Activated T-helper 2 cell treated with anti-CD3 and anti-CD28 coated beads, Interferon-gamma antibody, Interleukin-2, Interleukin-4, amounts not matched to agents 10 μg/mL and 5 μg/mL and 100 μg/mL, durations not matched to agents 14 hours and 24 hours and 36 hours (primary cell): ENCODE measurements around the gene BHLHA15. TPM values are rescaled to one million over a fixed set of nuclear protein-coding genes. Genes with fewer than 3 reads are reported as not detected.

Experiments used
- DNase-seq: peaks from one replicate; pipeline ENCODE4 v3.0.0; 2021; ENCODE audit warnings: low spot score
- H3K27ac Mint-ChIP-seq: one replicate; pipeline ENCODE4 v1.8.0; 2021; ENCODE audit warnings: mixed read lengths
- H3K27me3 Mint-ChIP-seq: one replicate; pipeline ENCODE4 v1.8.0; 2021; ENCODE audit warnings: low read depth, mixed read lengths
- H3K36me3 Mint-ChIP-seq: one replicate; pipeline ENCODE4 v1.8.0; 2021; ENCODE audit warnings: low read depth, mixed read lengths
- H3K4me1 Mint-ChIP-seq: one replicate; pipeline ENCODE4 v1.8.0; 2021; ENCODE audit warnings: low read depth, mixed read lengths
- H3K4me3 Mint-ChIP-seq: one replicate; pipeline ENCODE4 v1.8.0; 2021; ENCODE audit warnings: low read depth, mild to moderate bottlenecking, moderate library complexity, mixed read lengths
- H3K9me3 Mint-ChIP-seq: one replicate; pipeline ENCODE4 v1.8.0; 2021; ENCODE audit warnings: mixed read lengths
- intact Hi-C: fragments of 100-400 bp; cut with micrococcal nuclease; formaldehyde crosslinking; loops from one replicate; pipeline ENCODE4 v1.15.1; 2023
- total RNA-seq: library from RNA; stranded (reverse); gene quantifications from 2 replicates; pipeline ENCODE4 v1.2.3, GENCODE V29; 2022

BHLHA15 gene
- total RNA-seq, 1 donor from 2014 or later: 0.80 TPM

DNA sequence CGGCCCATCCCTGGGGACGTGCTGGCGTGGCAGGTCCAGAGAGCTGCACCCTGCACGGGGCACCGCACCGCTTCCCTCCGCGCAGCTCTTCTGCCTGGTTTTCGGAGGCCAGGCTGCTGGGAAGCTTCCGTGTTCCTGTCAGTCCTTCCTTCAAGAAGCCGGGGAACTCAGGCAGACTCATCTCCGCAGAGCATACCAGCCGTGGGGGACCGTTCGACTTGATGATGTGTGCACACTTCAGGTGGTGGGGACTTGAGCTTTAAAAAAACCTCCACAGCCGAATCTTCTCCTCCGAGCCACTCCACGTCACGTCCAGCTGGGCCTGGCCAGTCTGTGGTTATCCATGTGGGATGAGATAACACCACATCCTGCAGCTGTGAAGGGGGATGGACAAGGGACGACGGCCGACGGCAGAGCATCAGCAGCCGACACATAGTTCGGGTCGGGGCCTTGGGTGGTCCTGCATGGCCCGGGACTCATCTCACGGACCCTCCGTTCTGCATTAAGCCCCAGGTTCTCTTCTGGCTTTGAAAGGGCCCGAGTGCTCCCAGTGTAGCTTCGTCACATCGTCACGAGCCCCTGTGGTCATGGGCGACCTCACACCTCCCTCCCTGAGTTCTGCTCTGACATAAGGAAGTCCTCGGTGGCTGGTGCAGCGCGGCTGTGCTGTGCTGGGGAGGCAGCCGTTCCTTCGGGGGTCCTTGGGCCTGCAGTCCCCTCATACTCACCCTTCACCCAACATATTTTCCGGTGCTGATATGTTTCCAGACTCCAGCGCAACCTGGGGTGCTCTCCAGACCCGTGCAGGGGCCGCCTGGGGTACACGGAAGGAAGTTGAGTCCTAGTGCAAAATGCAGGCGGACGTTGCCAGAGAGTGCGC is 4.5 kb upstream of the BHLHA15 start:
- peaks cover 27% of the 10 kb centered on the region for H3K36me3 Mint-ChIP-seq
- no peak overlapping the region for H3K27ac Mint-ChIP-seq
- DNase-seq: no peak
- intact Hi-C loops: no loop called here
- H3K9me3 Mint-ChIP-seq: no peaks in the 10 kb centered on the region
- H3K27me3 Mint-ChIP-seq: no peaks in the 10 kb centered on the region
- peaks cover 17% of the 10 kb centered on the region for H3K4me1 Mint-ChIP-seq
- no peak overlapping the region for H3K4me3 Mint-ChIP-seq

DNA sequence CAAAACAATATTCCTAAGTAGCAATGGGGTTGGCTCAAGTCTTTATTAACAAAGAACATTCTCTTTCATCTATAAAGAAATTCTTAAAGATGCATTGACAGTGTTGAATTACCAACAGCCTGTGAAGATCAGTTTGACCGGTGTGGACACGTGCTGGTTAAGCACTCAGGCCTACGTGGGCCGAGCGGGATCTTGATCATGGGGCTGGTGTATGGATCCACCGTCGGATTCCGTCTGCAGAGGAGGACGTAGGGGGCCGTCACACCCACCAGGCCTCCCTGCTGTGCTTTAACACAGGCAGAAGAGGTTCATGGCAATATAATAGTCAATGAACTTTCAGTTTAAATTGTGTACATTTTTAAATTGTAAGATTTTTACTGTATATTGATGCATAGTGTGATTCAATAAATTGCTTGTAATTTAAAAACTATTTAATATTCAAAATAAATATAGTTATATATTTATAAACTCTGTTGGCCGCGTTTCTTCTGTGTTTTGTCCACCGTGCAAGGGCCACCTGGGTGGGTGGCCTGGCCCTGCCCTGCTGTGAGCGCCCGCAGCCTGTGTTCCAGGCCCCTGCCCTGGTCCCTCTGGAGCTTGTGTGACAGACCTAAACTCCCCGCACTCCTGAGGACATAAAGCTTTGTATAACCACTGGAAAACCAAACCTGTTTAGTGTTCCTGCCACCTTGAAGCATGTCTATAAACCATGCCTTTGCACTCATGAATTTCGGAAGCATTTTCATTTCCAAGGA is 1.9 kb upstream of the BHLHA15 start:
- Mint-ChIP-seq H3K4me1 (no peaks in the 10 kb centered on the region), H3K27ac (no peak overlapping the region), H3K9me3 (no peaks in the 10 kb centered on the region), H3K4me3 (peak overlapping the region; percentile 26), H3K36me3 (peaks cover 15% of the 10 kb centered on the region), H3K27me3 (no peaks in the 10 kb centered on the region)
- intact Hi-C loops: no loop called here
- DNase-seq: no peak

DNA sequence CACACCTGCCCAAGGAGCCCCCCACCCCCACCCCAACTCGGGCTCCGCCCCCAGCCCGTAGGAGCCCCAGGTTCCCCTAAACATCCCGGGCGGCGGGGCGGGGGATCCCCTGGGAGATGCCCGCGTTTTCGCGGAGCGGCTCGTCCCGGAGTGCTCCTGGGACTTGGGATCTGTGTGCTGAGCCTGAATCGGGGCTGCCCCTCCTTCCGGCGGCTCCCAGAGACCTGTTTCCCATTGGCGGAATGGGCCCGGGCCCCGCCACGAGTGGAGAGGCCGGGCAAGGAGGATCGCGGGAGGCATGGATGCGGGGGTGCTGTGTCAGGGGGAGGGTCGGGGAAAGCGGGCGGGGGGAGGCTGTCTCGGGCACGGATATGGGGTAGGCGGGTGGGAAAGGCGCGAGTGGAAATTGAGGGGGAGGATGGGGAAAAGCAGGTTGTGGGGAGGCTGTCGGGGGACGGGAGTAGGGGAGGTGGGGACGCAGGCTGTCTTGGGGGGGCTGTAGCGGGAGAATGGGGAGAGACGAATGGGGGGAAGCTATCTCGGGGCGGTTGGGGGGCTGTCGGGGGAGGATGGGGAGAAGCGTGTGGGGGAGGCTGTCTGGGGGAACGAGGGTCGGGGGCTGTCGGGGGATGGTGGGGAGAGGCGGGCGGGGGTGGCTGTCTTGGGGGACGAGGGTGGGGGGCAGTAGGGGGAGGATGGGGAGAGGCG is 572 bp upstream of the BHLHA15 start:
- no peak overlapping the region for H3K4me3 Mint-ChIP-seq
- DNase-seq: no peak
- intact Hi-C loops: no loop called here

DNA sequence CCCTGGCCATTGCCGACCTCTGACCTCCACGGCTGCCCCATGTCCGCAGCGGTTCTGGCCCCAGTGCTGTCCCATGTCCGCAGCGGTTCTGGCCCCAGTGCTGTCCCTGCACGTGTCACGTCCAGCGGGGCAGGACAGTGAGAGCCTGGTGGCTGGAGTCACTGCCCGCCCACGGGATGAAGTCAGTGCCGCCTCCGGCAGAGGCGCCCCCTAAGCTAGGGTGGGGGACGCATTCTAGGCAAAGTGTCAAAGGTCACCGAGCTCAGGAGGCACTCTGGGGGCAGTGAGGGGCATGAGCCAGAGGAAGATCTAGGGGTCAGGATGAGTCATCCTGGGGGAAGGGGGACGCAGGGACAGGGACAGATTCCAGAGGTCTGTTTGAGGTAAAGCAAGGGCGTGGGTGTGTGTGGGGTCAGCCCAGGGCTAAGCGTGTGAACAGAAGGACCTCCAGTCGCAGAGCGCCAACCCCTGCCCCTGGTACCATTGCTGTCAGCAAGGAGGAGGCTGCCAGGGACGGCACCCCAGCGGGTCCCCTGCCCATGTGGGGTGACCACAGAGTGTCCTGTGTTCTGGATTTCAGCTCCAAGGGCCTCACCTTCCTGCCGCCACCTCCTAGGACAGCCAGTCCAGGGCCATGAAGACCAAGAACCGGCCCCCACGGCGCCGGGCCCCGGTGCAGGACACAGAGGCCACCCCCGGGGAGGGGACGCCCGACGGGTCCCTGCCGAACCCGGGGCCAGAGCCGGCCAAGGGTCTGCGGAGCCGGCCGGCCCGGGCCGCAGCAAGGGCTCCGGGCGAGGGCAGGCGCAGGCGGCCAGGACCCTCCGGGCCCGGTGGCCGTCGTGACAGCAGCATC is 665 bp downstream of the BHLHA15 start:
- Mint-ChIP-seq H3K27ac (no peak overlapping the region), H3K4me3 (peak overlapping the region; percentile 33), H3K36me3 (peaks cover 7% of the 10 kb centered on the region), H3K4me1 (no peaks in the 10 kb centered on the region), H3K9me3 (no peaks in the 10 kb centered on the region), H3K27me3 (no peaks in the 10 kb centered on the region)
- intact Hi-C loops: no loop called here
- no peak for DNase-seq

More for the DNA sequence above, 572 bp upstream of the BHLHA15 start:
- Mint-ChIP-seq H3K27me3 (no peaks in the 10 kb centered on the region), H3K9me3 (no peaks in the 10 kb centered on the region), H3K36me3 (peaks cover 10% of the 10 kb centered on the region), H3K27ac (no peak overlapping the region), H3K4me1 (no peaks in the 10 kb centered on the region)

DNA sequence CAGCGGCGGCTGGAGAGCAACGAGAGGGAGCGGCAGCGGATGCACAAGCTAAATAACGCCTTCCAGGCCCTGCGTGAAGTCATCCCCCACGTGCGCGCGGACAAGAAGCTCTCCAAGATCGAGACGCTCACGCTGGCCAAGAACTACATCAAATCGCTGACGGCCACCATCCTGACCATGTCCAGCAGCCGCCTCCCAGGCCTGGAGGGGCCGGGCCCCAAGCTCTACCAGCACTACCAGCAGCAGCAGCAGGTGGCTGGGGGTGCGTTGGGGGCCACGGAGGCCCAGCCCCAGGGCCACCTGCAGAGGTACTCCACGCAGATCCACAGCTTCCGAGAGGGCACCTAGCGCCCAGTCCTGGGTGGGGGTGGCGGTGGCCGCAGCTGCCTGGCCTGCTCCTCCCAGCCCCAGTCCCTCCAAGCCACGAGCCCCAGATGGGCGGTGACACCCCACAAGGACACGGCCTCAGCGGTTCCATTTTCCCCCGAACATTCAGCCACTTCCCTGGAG is 1.3 kb downstream of the BHLHA15 start:
- H3K27me3 Mint-ChIP-seq: no peaks in the 10 kb centered on the region
- DNase-seq: no peak
- peaks cover under 1% of the 10 kb centered on the region for H3K36me3 Mint-ChIP-seq
- H3K9me3 Mint-ChIP-seq: no peaks in the 10 kb centered on the region
- no peak overlapping the region for H3K4me3 Mint-ChIP-seq
- no peak overlapping the region for H3K27ac Mint-ChIP-seq
- intact Hi-C loops: no loop called here
- no peaks in the 10 kb centered on the region for H3K4me1 Mint-ChIP-seq

DNA sequence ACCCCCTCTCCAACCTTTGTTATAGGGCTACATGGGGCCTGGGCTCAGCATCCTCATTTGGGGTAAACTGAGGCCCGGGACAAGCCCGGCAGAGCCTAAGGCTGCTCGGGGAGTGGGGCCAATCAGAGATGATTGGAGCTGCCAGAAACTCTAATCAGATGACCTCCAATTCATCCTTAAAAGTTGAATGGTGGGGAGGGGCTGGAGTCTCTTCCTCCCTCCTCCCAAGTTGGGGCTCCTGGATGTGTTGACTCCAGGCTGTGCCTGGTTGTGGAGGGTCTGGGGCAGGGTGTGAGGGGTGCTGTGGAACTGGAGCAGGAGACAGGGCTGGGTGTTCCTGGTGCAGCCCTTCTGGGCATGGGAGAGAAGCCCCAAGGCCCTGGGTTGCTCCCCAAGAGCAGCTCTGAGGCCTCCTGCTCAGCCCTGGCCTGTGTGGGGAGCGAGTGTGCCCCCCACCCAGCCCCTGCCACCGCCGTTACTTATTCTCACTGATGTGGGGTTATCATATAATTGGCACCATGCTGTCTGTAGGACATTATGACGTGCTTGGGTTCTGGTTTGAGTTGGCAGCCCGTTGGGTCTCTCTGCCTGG is 2.2 kb downstream of the BHLHA15 start:
- no peak for DNase-seq
- Mint-ChIP-seq H3K36me3 (peaks cover 4% of the 10 kb centered on the region), H3K27me3 (no peaks in the 10 kb centered on the region), H3K27ac (no peak overlapping the region), H3K9me3 (no peaks in the 10 kb centered on the region), H3K4me1 (peaks cover 4% of the 10 kb centered on the region), H3K4me3 (no peak overlapping the region)
- intact Hi-C loops: no loop called here

DNA sequence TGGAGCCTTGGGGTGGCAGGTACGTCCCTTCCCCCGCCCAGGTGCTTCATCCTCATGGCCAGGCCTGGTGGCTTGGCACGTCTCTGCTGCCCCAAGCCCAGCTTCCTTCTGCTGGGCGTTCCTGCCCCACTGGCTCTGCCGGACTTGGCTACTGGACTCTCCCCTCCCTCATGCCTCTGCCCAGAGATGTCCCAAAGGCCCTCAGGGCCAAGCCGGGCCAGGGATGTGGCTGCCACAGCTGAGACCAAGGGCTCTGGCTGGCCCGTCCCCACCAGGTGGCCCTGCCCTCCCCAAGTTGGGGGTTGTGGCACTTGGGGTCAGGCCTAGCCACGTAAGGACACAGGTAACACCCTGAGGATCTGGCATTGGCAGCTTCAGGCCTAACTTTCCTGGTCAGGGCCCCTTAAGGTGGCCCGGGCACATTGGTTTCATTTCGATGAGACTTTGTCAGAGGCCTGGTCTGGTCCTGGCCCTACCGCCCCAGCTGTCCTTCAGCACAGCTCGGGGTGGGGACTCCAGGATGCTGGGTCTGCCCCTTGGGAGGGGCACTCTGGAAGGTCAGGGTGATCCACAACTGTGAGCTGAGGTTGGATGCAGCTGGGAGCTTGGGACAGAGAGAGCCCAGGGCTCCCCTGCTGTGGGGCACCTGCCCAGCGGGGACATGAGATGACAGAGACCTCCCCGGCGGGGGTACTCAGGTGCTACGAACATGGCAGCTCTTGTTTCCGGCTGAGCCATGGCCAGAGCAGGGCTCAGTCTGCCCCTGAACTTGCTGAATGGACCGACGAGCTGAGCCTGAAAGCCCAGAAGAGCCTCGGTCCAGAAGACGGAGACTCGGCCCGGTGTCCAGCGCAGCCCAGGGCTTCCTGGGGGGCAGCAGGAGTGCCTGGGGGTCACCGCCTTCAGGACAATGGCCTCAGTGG is 2.9 kb downstream of the BHLHA15 start:
- Mint-ChIP-seq H3K36me3 (peaks cover 9% of the 10 kb centered on the region), H3K4me3 (no peak overlapping the region), H3K9me3 (no peaks in the 10 kb centered on the region), H3K27me3 (no peaks in the 10 kb centered on the region), H3K27ac (no peak overlapping the region), H3K4me1 (peaks cover 10% of the 10 kb centered on the region)
- intact Hi-C loops: no loop called here
- DNase-seq: no peak

DNA sequence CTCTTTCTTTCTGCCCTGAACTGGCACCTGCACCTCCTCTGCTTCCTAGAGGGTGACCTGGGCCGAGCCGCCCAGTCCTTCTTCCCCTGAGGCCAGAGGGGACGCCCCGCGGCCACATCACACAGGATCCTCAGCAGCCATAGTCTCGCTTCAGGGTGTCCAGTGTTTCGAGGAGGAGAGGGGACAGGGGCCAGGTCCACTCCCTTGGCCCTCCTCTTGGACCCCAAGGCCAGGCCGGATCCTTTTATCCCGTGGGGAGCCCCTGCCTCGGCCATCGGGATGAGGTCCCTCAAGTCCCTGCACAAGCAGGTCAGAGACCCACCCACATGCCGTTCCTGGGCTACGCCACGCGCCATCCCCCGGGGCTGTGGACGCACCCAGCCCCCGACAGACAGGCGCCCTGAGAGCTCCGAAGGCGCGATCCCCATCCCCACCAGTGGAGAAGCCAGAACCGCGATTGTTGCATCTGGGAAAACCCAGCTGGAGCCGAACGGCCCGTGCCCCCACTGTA is 3.6 kb downstream of the BHLHA15 start:
- Mint-ChIP-seq H3K27ac (no peak overlapping the region), H3K4me3 (no peak overlapping the region), H3K9me3 (no peaks in the 10 kb centered on the region), H3K27me3 (no peaks in the 10 kb centered on the region), H3K36me3 (peaks cover 14% of the 10 kb centered on the region), H3K4me1 (peaks cover 11% of the 10 kb centered on the region)
- DNase-seq: no peak
- intact Hi-C loops: no loop called here

DNA sequence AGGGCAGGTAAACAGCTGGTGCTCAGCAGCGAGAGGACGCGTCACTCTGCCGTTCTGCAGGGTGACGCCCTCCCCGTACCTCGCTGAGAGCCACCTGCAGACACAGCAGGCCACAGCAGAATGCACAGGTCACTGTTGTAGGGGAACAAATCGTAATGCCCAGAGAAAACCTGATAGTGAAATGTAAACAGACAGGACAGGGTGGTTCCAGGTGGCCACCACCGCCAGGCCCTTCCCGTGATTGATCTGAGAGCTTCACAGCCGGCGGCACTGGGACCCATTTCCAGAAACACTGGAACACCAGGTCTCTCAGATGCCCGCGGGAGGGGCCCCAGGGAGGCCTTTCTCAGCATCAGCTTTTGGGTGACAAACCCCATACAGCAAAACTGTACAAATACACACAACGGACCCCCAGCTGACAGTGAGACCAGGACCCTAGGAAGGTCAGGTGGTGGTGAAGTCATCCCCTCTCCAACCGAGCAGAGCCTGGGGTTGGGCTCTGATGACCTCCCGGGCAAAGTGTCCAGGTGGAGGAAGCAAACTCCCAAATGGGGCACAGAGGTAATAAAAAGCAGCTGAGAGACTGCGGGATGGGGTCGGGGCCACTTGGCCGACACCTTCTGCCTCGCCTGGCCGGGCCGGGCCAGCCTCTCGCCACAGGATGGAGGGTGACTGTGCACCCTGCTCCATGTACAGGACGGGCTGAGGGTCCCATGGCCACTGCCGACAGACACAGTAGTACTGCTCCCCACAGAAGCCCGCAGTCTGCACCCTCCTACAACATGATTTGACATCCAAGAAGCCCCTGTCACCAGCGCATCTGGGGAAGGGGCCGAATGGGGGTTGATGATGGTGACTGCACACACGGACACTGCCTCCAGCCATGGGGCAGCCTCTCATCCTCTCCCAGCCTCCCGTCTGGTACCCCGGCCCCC is 4.6 kb downstream of the BHLHA15 start:
- H3K27ac Mint-ChIP-seq: no peak overlapping the region
- no peak overlapping the region for H3K4me3 Mint-ChIP-seq
- H3K27me3 Mint-ChIP-seq: no peaks in the 10 kb centered on the region
- intact Hi-C loops: no loop called here
- DNase-seq: no peak
- H3K36me3 Mint-ChIP-seq: peaks cover 15% of the 10 kb centered on the region
- H3K9me3 Mint-ChIP-seq: no peaks in the 10 kb centered on the region
- peaks cover 11% of the 10 kb centered on the region for H3K4me1 Mint-ChIP-seq

DNA sequence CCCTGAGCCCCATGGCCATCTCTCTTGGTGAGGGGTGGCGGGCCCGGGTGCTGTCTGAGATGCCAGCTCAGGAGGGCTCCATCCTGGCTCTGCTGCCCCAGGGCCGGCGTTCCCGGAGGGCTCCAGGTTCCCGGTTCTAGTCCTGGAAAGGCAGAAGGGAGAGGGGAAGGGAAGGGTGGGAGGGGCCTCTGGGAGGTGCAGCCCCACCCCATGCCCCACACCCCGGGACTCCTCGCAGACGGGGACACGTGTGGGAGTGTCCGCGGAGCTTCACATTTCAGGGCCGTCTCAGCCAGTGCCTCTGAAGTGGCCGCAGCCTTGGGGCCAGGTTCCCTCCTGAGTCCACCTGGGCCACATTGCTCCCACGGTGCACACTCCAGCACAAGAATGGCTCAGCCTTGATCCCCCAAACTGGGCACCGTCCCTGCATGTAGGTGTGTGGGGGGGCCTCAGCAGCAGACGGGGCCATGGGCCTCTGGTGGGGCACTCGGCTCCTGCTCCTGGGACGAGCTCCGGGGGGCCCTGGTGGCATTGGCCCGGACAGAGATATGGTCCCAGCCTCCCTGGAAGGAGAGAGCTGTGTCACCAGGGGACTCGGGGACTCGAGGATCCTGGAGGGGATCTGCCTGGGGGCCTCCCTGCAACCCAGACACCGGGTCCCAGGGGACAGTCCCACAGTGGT is 5.8 kb downstream of the BHLHA15 start:
- Mint-ChIP-seq H3K36me3 (peaks cover 19% of the 10 kb centered on the region), H3K4me3 (no peak overlapping the region), H3K4me1 (peaks cover 11% of the 10 kb centered on the region), H3K27ac (no peak overlapping the region), H3K27me3 (no peaks in the 10 kb centered on the region), H3K9me3 (no peaks in the 10 kb centered on the region)
- intact Hi-C loops: no loop called here
- no peak for DNase-seq
